ENCODE results near the gene SPTAN1.

DNA sequence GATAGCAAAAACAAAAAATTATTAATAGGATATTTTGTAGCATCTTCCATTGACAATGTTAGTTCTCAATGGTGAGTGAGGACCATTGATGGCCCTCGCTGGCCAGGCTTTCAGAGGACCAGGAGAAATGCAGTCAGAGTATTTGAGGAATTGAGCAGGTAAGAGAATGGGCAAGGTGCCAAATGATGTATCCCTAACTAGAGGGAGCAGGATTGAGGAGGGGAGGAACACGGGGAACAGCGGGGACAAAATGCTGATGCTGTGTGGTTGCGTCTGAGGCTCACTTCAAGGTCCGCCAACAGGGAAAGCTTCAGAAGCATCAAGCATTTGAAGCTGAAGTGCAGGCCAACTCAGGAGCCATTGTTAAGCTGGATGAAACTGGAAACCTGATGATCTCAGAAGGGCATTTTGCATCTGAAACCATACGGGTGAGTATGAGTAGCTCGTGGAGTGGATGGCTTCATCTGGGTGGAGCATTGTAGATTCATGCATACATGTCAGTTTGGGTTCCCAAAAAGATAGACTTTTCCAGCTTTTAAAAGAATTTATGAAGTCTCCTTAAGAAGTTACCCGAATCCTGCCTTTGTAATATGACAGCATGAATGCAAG, 16.2 kb downstream of the SPTAN1 start:
- TF ChIP-seq YY1 (IDR thresholded peaks at IDR 0.05; ENCODE audit: extremely low read depth, insufficient replicate concordance, low read depth, low read length) = no peak
- TF ChIP-seq, protein P1, sequence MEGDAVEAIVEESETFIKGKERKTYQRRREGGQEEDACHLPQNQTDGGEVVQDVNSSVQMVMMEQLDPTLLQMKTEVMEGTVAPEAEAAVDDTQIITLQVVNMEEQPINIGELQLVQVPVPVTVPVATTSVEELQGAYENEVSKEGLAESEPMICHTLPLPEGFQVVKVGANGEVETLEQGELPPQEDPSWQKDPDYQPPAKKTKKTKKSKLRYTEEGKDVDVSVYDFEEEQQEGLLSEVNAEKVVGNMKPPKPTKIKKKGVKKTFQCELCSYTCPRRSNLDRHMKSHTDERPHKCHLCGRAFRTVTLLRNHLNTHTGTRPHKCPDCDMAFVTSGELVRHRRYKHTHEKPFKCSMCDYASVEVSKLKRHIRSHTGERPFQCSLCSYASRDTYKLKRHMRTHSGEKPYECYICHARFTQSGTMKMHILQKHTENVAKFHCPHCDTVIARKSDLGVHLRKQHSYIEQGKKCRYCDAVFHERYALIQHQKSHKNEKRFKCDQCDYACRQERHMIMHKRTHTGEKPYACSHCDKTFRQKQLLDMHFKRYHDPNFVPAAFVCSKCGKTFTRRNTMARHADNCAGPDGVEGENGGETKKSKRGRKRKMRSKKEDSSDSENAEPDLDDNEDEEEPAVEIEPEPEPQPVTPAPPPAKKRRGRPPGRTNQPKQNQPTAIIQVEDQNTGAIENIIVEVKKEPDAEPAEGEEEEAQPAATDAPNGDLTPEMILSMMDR (IDR thresholded peaks at IDR 0.05 in 2 of 3, conservative IDR thresholded peaks at IDR 0.05 in 1 of 3; ENCODE audit: borderline replicate concordance in 1 of 3, insufficient read depth in 1 of 3, low read depth in 2 of 3, low read length in 2 of 3) = no peak
- no peak for TF ChIP-seq ZNF274 (IDR thresholded peaks at IDR 0.05; ENCODE audit: low read depth, low read length)
- no peak for TF ChIP-seq JUND (IDR thresholded peaks at IDR 0.05)
